NT2/D1 (cell line): ENCODE measurements around the gene ARMC9.

Experiments
- SUZ12 ChIP-seq: IDR thresholded peaks from 2 replicates; pipeline ENCODE4 v1.6.1; 2011; ENCODE audit not compliant: insufficient read length, insufficient read depth; ENCODE audit errors: extremely low read depth
- YY1 ChIP-seq: IDR thresholded peaks from 2 replicates; pipeline ENCODE4 v1.6.1; 2011; ENCODE audit not compliant: insufficient read length, insufficient read depth
- ZNF274 ChIP-seq: IDR thresholded peaks from 2 replicates; pipeline ENCODE4 v1.6.1; 2011; ENCODE audit warnings: mild to moderate bottlenecking, low read depth, low read length

DNA sequence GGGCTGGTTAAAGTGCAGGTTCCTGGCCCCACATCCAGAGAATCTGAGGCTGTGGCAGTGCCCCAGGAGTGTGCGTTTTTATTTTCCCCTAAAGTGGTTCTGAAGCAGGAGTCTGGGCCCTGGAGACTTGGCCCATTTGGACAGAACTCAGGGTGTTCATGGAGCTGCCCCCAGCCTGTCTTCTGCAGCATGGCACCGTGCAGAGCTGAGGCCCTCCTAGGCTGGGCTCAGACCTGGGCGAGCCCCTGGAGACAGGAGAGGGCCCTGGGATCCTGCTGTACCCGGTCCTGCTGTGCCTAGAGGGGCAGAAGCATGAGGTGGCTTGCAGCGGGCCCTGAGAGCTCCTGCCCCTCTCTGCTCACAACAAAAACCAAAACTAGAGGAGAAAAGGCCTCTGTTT is 138.3 kb downstream of the ARMC9 start:
- TF ChIP-seq YY1 (no peak), ZNF274 (no peak), SUZ12 (no peak)
